Astrocyte of the cerebellum (primary cell): Measurements from ENCODE around the gene IGDCC3.

ENCODE experiments used
- DNase-seq: peaks from one replicate; pipeline ENCODE4 v3.0.0-alpha.2; 2011; ENCODE audit warnings: low read depth
- H3K4me3 ChIP-seq: 2 replicates; pipeline ENCODE4 v1.5.1; 2011; ENCODE audit warnings: mild to moderate bottlenecking, low read depth, low read length, moderate library complexity
- in situ Hi-C: cut with HindIII; loops from 2 replicates; pipeline ENCODE4 v1.10.0; 2017; ENCODE audit warnings: low sequenced_read_pairs
- TF ChIP-seq, protein P1 (sequence below): IDR thresholded peaks from 2 replicates; pipeline ENCODE4 v1.5.1; 2012; ENCODE audit warnings: low read length, low read depth, moderate library complexity, mild to moderate bottlenecking; ENCODE audit errors: missing control alignments

Gene IGDCC3

DNA sequence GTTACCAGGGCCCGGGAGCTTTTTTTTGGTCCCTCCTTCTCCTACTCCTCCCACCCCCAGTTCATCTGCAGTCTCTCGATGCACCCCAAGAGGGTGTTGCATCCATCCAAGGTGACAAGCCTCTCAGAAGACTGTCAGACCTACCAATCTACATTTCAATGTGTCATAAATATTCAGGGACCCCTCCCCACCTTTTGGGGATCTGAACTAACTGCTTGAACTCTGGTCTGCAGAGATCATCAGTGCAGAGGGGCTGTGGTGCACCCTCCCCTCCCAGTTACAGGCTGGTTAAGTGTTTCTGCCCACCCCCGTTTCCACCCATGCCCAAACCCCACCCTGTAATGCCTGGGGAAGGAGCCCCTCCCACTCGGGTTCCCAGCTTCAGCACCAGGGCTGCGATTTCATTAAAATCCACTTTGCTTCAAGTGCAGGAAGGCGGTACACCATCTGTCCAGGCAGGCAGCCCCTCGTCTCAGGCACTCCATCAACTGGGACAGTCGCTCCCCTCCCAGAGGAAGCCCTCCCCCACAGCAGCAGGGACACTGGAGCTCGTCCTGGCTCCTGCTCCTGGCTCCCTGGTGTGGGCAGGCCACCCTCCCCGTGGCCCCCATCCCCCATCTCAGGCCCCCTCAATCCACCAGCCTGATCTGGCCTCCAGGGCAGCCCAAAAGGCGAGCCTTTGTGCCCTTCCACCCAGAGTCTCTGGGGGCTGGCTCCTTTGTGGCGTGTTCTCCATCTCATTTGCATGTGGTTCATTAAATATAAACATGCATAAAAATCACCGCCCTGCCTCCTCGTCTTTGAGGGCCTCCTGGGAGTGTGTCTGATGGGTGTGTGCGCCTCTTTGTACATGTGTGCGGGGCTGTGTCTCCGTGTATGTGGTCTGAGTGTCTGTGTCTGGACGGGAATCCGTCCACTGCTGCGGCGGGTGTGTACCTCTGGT is 41.0 kb downstream of the IGDCC3 start:
- TF ChIP-seq, protein P1, sequence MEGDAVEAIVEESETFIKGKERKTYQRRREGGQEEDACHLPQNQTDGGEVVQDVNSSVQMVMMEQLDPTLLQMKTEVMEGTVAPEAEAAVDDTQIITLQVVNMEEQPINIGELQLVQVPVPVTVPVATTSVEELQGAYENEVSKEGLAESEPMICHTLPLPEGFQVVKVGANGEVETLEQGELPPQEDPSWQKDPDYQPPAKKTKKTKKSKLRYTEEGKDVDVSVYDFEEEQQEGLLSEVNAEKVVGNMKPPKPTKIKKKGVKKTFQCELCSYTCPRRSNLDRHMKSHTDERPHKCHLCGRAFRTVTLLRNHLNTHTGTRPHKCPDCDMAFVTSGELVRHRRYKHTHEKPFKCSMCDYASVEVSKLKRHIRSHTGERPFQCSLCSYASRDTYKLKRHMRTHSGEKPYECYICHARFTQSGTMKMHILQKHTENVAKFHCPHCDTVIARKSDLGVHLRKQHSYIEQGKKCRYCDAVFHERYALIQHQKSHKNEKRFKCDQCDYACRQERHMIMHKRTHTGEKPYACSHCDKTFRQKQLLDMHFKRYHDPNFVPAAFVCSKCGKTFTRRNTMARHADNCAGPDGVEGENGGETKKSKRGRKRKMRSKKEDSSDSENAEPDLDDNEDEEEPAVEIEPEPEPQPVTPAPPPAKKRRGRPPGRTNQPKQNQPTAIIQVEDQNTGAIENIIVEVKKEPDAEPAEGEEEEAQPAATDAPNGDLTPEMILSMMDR = no peak
- H3K4me3 ChIP-seq = no peak overlapping the region
- in situ Hi-C loops = no loop called here
- DNase-seq = no peak

DNA sequence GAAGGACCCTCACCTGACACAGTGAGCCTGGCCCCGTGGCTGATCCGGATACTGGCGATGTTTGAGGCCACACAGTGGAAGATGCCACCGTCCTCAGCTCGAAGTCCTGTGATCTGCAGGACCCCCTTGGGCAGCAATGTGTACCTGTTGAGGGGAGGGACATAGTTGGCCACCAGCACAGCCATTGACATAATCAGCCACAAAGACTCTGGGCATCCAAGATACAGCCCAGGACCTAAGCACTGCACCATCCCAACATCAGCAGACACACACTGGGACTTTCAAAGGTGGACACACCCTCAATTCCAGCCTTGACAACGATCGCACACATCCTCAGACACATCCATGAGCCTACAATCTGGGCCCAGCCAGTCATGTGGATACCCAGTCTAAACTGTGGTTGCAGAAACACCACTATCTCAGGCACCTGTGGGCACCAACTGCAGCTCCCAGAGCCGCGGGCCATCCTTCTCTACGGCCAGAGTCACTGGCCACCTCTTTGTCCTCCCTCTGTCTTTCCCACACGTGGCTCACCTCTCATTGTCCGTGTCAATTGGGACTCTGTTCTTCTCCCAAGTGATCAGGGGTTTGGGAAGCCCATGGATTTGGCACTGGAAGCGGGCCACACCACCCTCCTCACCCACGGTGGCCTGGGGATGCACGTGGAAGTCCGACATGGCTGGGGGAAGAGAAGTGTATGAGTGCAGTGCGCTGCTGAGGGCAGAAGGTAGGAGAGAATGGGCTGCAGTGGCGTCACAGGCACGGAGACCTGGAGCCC is 42.3 kb downstream of the IGDCC3 start:
- TF ChIP-seq, protein P1 = no peak

DNA sequence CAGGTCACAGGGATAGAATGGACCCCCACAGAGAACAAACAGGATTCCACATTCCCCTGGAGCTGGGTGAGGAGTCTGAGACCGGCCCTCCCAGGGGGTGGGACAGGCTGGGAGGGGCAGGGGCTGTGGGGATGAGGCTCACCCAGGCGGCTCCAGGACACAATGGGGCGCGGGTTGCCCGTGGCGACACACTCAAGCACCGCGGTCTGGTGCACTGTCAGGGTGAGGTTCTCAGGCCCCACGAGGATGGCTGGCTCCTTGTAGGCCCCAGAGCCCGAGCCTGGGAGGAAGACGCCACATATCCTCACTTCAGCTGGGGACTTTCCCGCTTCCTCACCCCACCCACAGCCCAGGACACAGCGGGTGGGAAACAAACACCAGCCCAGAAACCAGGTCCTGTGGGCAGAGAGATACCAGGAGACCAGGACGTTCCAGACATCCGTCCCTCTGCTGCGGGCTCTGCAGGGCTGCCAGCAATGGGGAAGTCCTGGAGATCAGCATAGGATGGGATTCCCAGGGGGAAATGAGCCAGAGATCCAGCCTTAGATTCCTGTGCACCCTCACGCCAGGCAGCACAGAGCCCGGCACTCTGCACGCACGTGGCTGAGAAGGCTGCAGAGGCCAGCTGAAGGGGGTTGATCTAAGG is 43.1 kb downstream of the IGDCC3 start:
- H3K4me3 ChIP-seq = no peak overlapping the region
- in situ Hi-C loops = no loop called here
- no peak for DNase-seq
- TF ChIP-seq, protein P1 = no peak

More for the DNA sequence above, 42.3 kb downstream of the IGDCC3 start:
- in situ Hi-C loops = no loop called here
- H3K4me3 ChIP-seq = no peak overlapping the region
- DNase-seq = no peak

DNA sequence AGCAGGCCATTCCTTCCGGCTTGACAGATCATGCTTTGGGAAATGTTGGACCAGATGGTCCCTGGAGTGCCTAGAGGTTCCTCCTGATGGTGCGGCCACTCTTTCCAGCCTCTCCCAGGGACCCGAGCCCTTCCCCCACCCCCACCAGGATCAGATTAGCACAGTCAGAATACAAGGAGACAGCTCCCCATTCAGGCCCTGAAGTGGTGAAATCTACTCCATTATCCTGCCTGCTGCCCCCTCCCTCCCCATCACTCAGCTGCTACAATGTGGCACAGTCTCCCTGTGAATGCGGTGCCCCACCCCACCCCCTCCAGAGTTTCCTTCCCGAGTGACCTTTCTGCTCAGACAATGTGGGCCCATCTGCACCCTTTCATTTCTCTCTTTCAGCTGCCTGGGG is 43.9 kb downstream of the IGDCC3 start:
- no peak for DNase-seq
- TF ChIP-seq, protein P1 = no peak
- H3K4me3 ChIP-seq = no peak overlapping the region
- in situ Hi-C loops = no loop called here

DNA sequence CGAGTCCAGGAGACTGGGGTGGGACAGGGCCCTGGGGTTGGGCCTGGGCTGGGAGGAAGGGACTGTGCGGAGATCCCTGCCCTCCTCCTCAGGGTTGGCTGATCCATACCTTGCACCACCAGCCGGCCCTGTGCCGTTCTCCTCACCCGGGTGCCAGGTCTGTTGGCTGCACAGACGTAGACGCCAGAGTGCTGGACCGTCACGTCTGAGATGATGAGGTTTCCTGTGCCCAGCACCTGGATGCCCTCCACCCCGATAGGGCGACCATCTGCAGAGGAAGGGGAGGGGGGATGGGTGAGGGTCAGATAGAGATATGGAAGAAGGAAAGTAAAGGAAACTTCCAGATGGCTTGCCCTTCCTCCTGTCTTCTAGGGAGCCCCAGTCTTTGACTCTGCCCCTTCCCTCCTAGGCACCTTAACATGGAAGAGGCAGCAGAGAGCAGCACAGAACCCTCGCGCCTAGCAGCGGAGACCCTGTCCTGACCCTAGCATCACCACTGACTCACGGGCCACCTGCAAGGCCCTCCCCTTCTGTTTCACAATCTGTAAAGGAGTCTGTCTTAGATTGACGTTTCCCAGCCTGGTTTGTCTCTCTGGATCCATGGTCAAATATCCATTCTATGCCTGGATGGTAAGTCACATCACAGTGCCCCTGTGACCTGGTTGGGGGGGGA is 44.5 kb downstream of the IGDCC3 start:
- TF ChIP-seq, protein P1 = no peak
- in situ Hi-C loops = no loop called here
- DNase-seq = no peak
- H3K4me3 ChIP-seq = no peak overlapping the region
